B cell (primary cell): ENCODE measurements around the gene CACHD1. TPM values are rescaled to one million over a fixed set of nuclear protein-coding genes. Genes with fewer than 3 reads are reported as not detected.

ENCODE experiments used
- ATAC-seq: fragments of 200-7000 bp; cut with Tn5 transposase; one replicate; pipeline ENCODE4 v1.10.0; 2021; ENCODE audit warnings: low read depth, mild to moderate bottlenecking, moderate number of reproducible peaks, moderate library complexity
- CTCF ChIA-PET: fragments of 350-600 bp; sonication (Branson Sonifier 250); formaldehyde crosslinking; loops from one replicate; lab custom pipeline; 2021; ENCODE audit warnings: antibody characterized with exemption, inconsistent platforms; lab: Charles Lee
- POLR2A ChIA-PET: fragments of 350-600 bp; sonication (Branson Sonifier 250); formaldehyde crosslinking; loops from one replicate; lab custom pipeline; 2021; ENCODE audit warnings: antibody characterized with exemption; lab: Charles Lee
- DNase-seq: peaks from one replicate; pipeline ENCODE4 v3.0.0; 2013
- H2AFZ ChIP-seq: 2 replicates; pipeline ENCODE4 v1.6.1; 2012; ENCODE audit warnings: mild to moderate bottlenecking, low read depth, low read length; ENCODE audit not compliant: insufficient read depth, poor library complexity, severe bottlenecking
- H3K27ac ChIP-seq, 2 donors: 1 replicate in 1 of 2; 2 replicates in 1 of 2; pipeline ENCODE4 v1.5.1; 2012 to 2013; ENCODE audit warnings: low read length in 2 of 2, mild to moderate bottlenecking in 2 of 2, moderate library complexity in 1 of 2
- H3K27me3 ChIP-seq, 4 experiments: fragments of 200-600 bp in 1 of 4; sonication (generic) in 1 of 4; replicated peaks in 1 of 4; 1 replicate in 2 of 4; 2 replicates in 2 of 4; pipeline versions ENCODE4 v1.6.1 to v1.7.0; 2013 to 2016; ENCODE audit warnings: low read length in 3 of 4, mild to moderate bottlenecking in 2 of 4, mixed read lengths in 1 of 4, moderate library complexity in 1 of 4; ENCODE audit not compliant: insufficient read depth in 4 of 4, control insufficient read depth in 3 of 4; ENCODE audit errors: control extremely low read depth in 1 of 4
- H3K36me3 ChIP-seq, 2 experiments: replicated peaks in 1 of 2; 1 replicate in 1 of 2; 2 replicates in 1 of 2; pipeline versions ENCODE4 v1.6.1 to v1.7.1; 2013; ENCODE audit warnings: low read length in 1 of 2; ENCODE audit not compliant: insufficient read depth in 2 of 2, control insufficient read depth in 1 of 2; ENCODE audit errors: control extremely low read depth in 1 of 2, extremely low read depth in 1 of 2
- H3K4me1 ChIP-seq, 2 donors: fragments of 200-600 bp in 1 of 2; sonication (generic) in 1 of 2; 1 replicate in 1 of 2; 2 replicates in 1 of 2; pipeline versions ENCODE4 v1.5.1 to v1.6.1; 2013 to 2017; ENCODE audit warnings: low read length in 2 of 2; ENCODE audit not compliant: control insufficient read depth in 2 of 2, insufficient read depth in 2 of 2
- H3K4me2 ChIP-seq: replicated peaks from 2 replicates; pipeline ENCODE3; 2012; ENCODE audit warnings: mild to moderate bottlenecking, low read depth, low read length; ENCODE audit not compliant: poor library complexity, severe bottlenecking
- H3K4me3 ChIP-seq, 5 experiments: fragments of 200-600 bp in 1 of 5; sonication (generic) in 1 of 5; 1 replicate in 3 of 5; 2 replicates in 2 of 5; pipeline versions ENCODE4 v1.5.1 to v1.7.0; 2011 to 2016; ENCODE audit warnings: low read length in 4 of 5, mild to moderate bottlenecking in 4 of 5, low read depth in 2 of 5, control low read depth in 1 of 5, moderate library complexity in 1 of 5; ENCODE audit not compliant: insufficient read depth in 1 of 5; ENCODE audit errors: control extremely low read depth in 1 of 5, extremely low read depth in 1 of 5
- H3K79me2 ChIP-seq: fragments of 200-600 bp; sonication (generic); one replicate; pipeline ENCODE4 v1.6.0; 2016; ENCODE audit warnings: low read length; ENCODE audit not compliant: control insufficient read depth, insufficient read depth
- H3K9ac ChIP-seq: fragments of 200-600 bp; sonication (generic); 2 replicates; pipeline ENCODE4 v1.6.1; 2017; ENCODE audit warnings: mild to moderate bottlenecking, low read length, moderate library complexity
- H3K9me3 ChIP-seq, 3 donors: one replicate each; pipeline versions ENCODE4 v1.6.1 to v1.7.1; 2013; ENCODE audit warnings: low read length in 2 of 3; ENCODE audit not compliant: control insufficient read depth in 2 of 3, insufficient read depth in 1 of 3; ENCODE audit errors: control extremely low read depth in 1 of 3
- H4K20me1 ChIP-seq: 2 replicates; pipeline ENCODE4 v1.6.0; 2012; ENCODE audit warnings: mild to moderate bottlenecking, low read length; ENCODE audit not compliant: insufficient read depth, control insufficient read depth, poor library complexity, severe bottlenecking
- H3K27ac Mint-ChIP-seq: one replicate; pipeline ENCODE4 v1.8.0; 2021; ENCODE audit warnings: mixed read lengths
- H3K27me3 Mint-ChIP-seq: one replicate; pipeline ENCODE4 v1.8.0; 2021; ENCODE audit warnings: mixed read lengths
- H3K4me1 Mint-ChIP-seq: one replicate; pipeline ENCODE4 v1.8.0; 2021; ENCODE audit warnings: mixed read lengths
- H3K4me3 Mint-ChIP-seq: one replicate; pipeline ENCODE4 v1.8.0; 2021; ENCODE audit warnings: mixed read lengths
- H3K9me3 Mint-ChIP-seq: one replicate; pipeline ENCODE4 v1.8.0; 2022; ENCODE audit warnings: mixed read lengths; ENCODE audit not compliant: insufficient read depth
- EZH2 ChIP-seq: IDR thresholded peaks from 2 replicates; pipeline ENCODE4 v1.6.1; 2012; ENCODE audit warnings: borderline replicate concordance, low read depth, mild to moderate bottlenecking, moderate library complexity, low read length; ENCODE audit not compliant: insufficient read depth, poor library complexity, severe bottlenecking
- WGBS: methylation state at CpG from one replicate; pipeline ENCODE4 v1.1.5; 2013; ENCODE audit warnings: missing lambda C conversion rate; ENCODE audit not compliant: insufficient coverage; 5-methylcytosine and 5-hydroxymethylcytosine counted together
- intact Hi-C: fragments of 100-400 bp; cut with micrococcal nuclease; formaldehyde crosslinking; loops from one replicate; pipeline ENCODE4 v1.10.0; 2022
- polyA plus RNA-seq: library from polyadenylated mRNA; depleted of rRNA; stranded (reverse); fragments of >200 nt; gene quantifications from 2 replicates; pipeline ENCODE4 v1.2.3, GENCODE V29; 2012
- total RNA-seq, 2 donors: library from RNA; stranded (reverse); fragments of 120-200 nt in 1 of 2; gene quantifications; 1 replicate in 1 of 2; 2 replicates in 1 of 2; pipeline versions ENCODE4 v1.2.3 to v1.2.4, GENCODE V29; 2013 to 2022
- TF ChIP-seq, protein P1 (sequence below): fragments of 200-600 bp; IDR thresholded peaks from one replicate; pipeline ENCODE4 v1.8.0; 2022; ENCODE audit warnings: antibody characterized with exemption, mild to moderate bottlenecking

CACHD1 gene
- total and polyA plus RNA-seq, 2 donors (not counting 1 experiment from before 2014, with no cell fraction given): not detected

DNA sequence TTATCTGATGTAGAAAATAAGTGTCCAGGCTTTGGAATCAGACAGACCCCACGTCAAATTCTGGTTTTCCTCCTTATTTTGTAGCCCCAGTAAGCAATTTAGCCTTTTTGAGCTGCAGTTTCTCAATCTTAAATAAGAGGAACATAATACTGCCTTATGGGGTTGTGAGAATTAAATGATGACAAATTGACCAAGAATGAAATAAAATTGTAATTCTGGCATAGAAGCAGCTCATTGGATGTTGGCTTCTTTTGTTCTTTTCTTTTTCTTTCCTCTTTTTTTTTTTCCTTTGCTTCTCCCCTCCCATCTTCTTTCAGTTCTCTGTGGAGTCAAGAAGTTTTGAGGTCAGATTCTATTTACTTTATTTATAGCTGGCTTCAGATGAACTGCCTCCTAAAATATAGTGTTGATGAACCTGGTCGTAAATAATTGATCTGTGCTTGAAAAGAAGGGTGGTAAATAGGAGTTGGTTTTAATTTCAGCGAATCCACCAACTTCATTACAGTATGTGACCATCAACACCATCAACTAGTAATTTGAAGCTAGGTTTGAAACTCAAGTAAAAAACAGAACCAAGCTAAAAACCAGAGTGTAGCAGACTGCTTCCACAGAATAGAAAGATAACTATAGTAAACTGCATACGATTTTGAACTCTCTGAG lies 81.1 kb downstream of the CACHD1 start:
- no peak overlapping the region for H3K27ac ChIP-seq
- no peaks in the 10 kb centered on the region for H3K4me1 ChIP-seq
- H4K20me1 ChIP-seq: no peaks in the 10 kb centered on the region
- H3K27ac Mint-ChIP-seq: no peak overlapping the region
- intact Hi-C loops: no loop called here
- no peak for TF ChIP-seq EZH2
- TF ChIP-seq, protein P1, sequence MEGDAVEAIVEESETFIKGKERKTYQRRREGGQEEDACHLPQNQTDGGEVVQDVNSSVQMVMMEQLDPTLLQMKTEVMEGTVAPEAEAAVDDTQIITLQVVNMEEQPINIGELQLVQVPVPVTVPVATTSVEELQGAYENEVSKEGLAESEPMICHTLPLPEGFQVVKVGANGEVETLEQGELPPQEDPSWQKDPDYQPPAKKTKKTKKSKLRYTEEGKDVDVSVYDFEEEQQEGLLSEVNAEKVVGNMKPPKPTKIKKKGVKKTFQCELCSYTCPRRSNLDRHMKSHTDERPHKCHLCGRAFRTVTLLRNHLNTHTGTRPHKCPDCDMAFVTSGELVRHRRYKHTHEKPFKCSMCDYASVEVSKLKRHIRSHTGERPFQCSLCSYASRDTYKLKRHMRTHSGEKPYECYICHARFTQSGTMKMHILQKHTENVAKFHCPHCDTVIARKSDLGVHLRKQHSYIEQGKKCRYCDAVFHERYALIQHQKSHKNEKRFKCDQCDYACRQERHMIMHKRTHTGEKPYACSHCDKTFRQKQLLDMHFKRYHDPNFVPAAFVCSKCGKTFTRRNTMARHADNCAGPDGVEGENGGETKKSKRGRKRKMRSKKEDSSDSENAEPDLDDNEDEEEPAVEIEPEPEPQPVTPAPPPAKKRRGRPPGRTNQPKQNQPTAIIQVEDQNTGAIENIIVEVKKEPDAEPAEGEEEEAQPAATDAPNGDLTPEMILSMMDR: no peak
- H3K79me2 ChIP-seq: no peaks in the 10 kb centered on the region
- CTCF ChIA-PET: interaction anchor here (1.1 kb wide), 1 partner anchor 126 kb away, joined by 3 read pairs; no protein-coding TSS in a partner anchor
- H3K27me3 ChIP-seq: no peaks in the 10 kb centered on the region
- POLR2A ChIA-PET: no interaction called here
- WGBS: no CpG with 5 or more reads among the region's 4 CpGs
- ATAC-seq (no peak), DNase-seq (no peak)
- H3K4me3 Mint-ChIP-seq: no peak overlapping the region
- H2AFZ ChIP-seq: no peak overlapping the region
- no peak overlapping the region for H3K4me3 ChIP-seq
- peaks cover 8% of the 10 kb centered on the region for H3K27me3 Mint-ChIP-seq
- no peaks in the 10 kb centered on the region for H3K9me3 ChIP-seq
- no peaks in the 10 kb centered on the region for H3K36me3 ChIP-seq
- no peaks in the 10 kb centered on the region for H3K9me3 Mint-ChIP-seq
- no peaks in the 10 kb centered on the region for H3K4me1 Mint-ChIP-seq
- H3K4me2 ChIP-seq: no peak overlapping the region
- no peak overlapping the region for H3K9ac ChIP-seq

DNA sequence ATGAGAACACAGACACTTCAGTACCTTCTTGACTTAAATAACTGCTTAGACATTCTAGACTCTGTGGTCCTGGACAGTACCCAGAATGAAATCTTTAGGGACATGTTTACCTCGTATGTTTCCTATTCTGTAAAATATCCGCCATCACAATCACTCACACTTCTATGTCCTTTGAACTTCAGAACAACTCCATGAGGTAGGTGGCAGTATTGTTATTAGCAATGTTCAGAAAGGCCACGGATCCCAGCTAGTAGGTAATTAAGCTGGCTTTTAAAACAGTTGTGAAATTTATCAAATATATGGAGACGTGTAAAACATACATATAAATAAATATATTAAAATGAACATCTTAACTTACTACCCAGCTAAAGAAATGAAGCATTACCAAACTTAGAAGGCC lies 83.4 kb downstream of the CACHD1 start:
- no peak overlapping the region for H3K27ac Mint-ChIP-seq
- POLR2A ChIA-PET: no interaction called here

More for the DNA sequence above, 83.4 kb downstream of the CACHD1 start:
- Mint-ChIP-seq H3K9me3 (no peaks in the 10 kb centered on the region), H3K4me3 (no peak overlapping the region), H3K27me3 (peaks cover 12% of the 10 kb centered on the region), H3K4me1 (no peaks in the 10 kb centered on the region)
- Histone ChIP-seq H3K4me2 (no peak overlapping the region), H3K27ac (no peak overlapping the region), H4K20me1 (no peaks in the 10 kb centered on the region), H3K9me3 (no peaks in the 10 kb centered on the region), H3K79me2 (no peaks in the 10 kb centered on the region), H3K4me1 (no peaks in the 10 kb centered on the region), H3K9ac (no peak overlapping the region), H3K4me3 (no peak overlapping the region), H3K27me3 (no peaks in the 10 kb centered on the region), H2AFZ (no peak overlapping the region), H3K36me3 (no peaks in the 10 kb centered on the region)
- CTCF ChIA-PET: no interaction called here
- intact Hi-C loops: no loop called here
- DNase-seq: no peak
- no peak for ATAC-seq
- WGBS: no CpG with 5 or more reads among the region's 4 CpGs
- TF ChIP-seq, protein P1: no peak
- no peak for TF ChIP-seq EZH2
